ENCODE measurements around the gene YBEY. TPM values are rescaled to one million over a fixed set of nuclear protein-coding genes. Genes with fewer than 3 reads are reported as not detected.

YBEY gene
- polyA plus RNA-seq, 2 donors: 7.1 to 11.9 TPM

GRCh38 chr21:46256501-46256994 is 29.6 kb upstream of the YBEY start:
- Histone ChIP-seq H3K36me3 (ENCODE audit: control insufficient read depth in 2 of 2, insufficient read depth in 2 of 2, low read length in 1 of 2) (peaks cover 24 to 50% of the 10 kb centered on the region in 2 donors), H3K9me3 (ENCODE audit: control insufficient read depth in 2 of 2, insufficient read depth in 1 of 2, low read depth in 1 of 2, low read length in 1 of 2) (no peaks in the 10 kb centered on the region), H3K4me3 (ENCODE audit: low read depth in 1 of 2, low read length in 2 of 2) (no peak overlapping the region), H3K27ac (ENCODE audit: low read depth in 2 of 2, low read length in 1 of 2) (no peak overlapping the region), H3K27me3 (ENCODE audit: control insufficient read depth in 1 of 2, insufficient read depth in 2 of 2, low read length in 2 of 2) (no peaks in the 10 kb centered on the region), H3K4me1 (ENCODE audit: control insufficient read depth in 2 of 2, insufficient read depth in 2 of 2, low read length in 1 of 2) (no peaks in the 10 kb centered on the region)
- WGBS, 2 donors: 93 to 95% methylated on average over 18 of the region's 18 CpGs

GRCh38 chr21:46264046-46264689 is 22.0 kb upstream of the YBEY start:
- H3K4me3 ChIP-seq (ENCODE audit: low read depth in 1 of 2, low read length in 2 of 2): no peak overlapping the region
- H3K27ac ChIP-seq (ENCODE audit: low read depth in 2 of 2, low read length in 1 of 2): no peak overlapping the region
- no peaks in the 10 kb centered on the region for H3K4me1 ChIP-seq (ENCODE audit: control insufficient read depth in 2 of 2, insufficient read depth in 2 of 2, low read length in 1 of 2)
- WGBS, 2 donors: 92 to 94% methylated on average over 22 of the region's 22 CpGs
- peaks cover 16 to 48% of the 10 kb centered on the region in 2 donors for H3K36me3 ChIP-seq (ENCODE audit: control insufficient read depth in 2 of 2, insufficient read depth in 2 of 2, low read length in 1 of 2)
- H3K9me3 ChIP-seq (ENCODE audit: control insufficient read depth in 2 of 2, insufficient read depth in 1 of 2, low read depth in 1 of 2, low read length in 1 of 2): no peaks in the 10 kb centered on the region
- no peaks in the 10 kb centered on the region for H3K27me3 ChIP-seq (ENCODE audit: control insufficient read depth in 1 of 2, insufficient read depth in 2 of 2, low read length in 2 of 2)

GRCh38 chr21:46264690-46265144 is 21.4 kb upstream of the YBEY start:
- H3K9me3 ChIP-seq (ENCODE audit: control insufficient read depth in 2 of 2, insufficient read depth in 1 of 2, low read depth in 1 of 2, low read length in 1 of 2): no peaks in the 10 kb centered on the region
- no peak overlapping the region for H3K27ac ChIP-seq (ENCODE audit: low read depth in 2 of 2, low read length in 1 of 2)
- H3K27me3 ChIP-seq (ENCODE audit: control insufficient read depth in 1 of 2, insufficient read depth in 2 of 2, low read length in 2 of 2): no peaks in the 10 kb centered on the region
- 86 to 89% methylated on average over 13 of the region's 13 CpGs for WGBS, 2 donors
- no peak overlapping the region for H3K4me3 ChIP-seq (ENCODE audit: low read depth in 1 of 2, low read length in 2 of 2)
- peaks cover 19 to 51% of the 10 kb centered on the region in 2 donors for H3K36me3 ChIP-seq (ENCODE audit: control insufficient read depth in 2 of 2, insufficient read depth in 2 of 2, low read length in 1 of 2)
- no peaks in the 10 kb centered on the region for H3K4me1 ChIP-seq (ENCODE audit: control insufficient read depth in 2 of 2, insufficient read depth in 2 of 2, low read length in 1 of 2)

GRCh38 chr21:46265736-46266525 is 20.2 kb upstream of the YBEY start:
- Histone ChIP-seq H3K4me3 (ENCODE audit: low read depth in 1 of 2, low read length in 2 of 2) (no peak overlapping the region), H3K4me1 (ENCODE audit: control insufficient read depth in 2 of 2, insufficient read depth in 2 of 2, low read length in 1 of 2) (no peaks in the 10 kb centered on the region), H3K27ac (ENCODE audit: low read depth in 2 of 2, low read length in 1 of 2) (no peak overlapping the region), H3K36me3 (ENCODE audit: control insufficient read depth in 2 of 2, insufficient read depth in 2 of 2, low read length in 1 of 2) (peaks cover 24 to 48% of the 10 kb centered on the region in 2 donors), H3K9me3 (ENCODE audit: control insufficient read depth in 2 of 2, insufficient read depth in 1 of 2, low read depth in 1 of 2, low read length in 1 of 2) (no peaks in the 10 kb centered on the region), H3K27me3 (ENCODE audit: control insufficient read depth in 1 of 2, insufficient read depth in 2 of 2, low read length in 2 of 2) (no peaks in the 10 kb centered on the region)
- 85 to 88% methylated on average over 26 of the region's 26 CpGs for WGBS, 2 donors

- no peaks in the 10 kb centered on the region for H3K4me1 ChIP-seq (ENCODE audit: control insufficient read depth in 2 of 2, insufficient read depth in 2 of 2, low read length in 1 of 2)
- peaks cover 20 to 46% of the 10 kb centered on the region in 2 donors for H3K36me3 ChIP-seq (ENCODE audit: control insufficient read depth in 2 of 2, insufficient read depth in 2 of 2, low read length in 1 of 2)
- WGBS, 2 donors: 92 to 93% methylated on average over 19 of the region's 19 CpGs
- no peak overlapping the region for H3K4me3 ChIP-seq (ENCODE audit: low read depth in 1 of 2, low read length in 2 of 2)
- H3K27me3 ChIP-seq (ENCODE audit: control insufficient read depth in 1 of 2, insufficient read depth in 2 of 2, low read length in 2 of 2): no peaks in the 10 kb centered on the region
- H3K27ac ChIP-seq (ENCODE audit: low read depth in 2 of 2, low read length in 1 of 2): no peak overlapping the region
- H3K9me3 ChIP-seq (ENCODE audit: control insufficient read depth in 2 of 2, insufficient read depth in 1 of 2, low read depth in 1 of 2, low read length in 1 of 2): no peaks in the 10 kb centered on the region
Measured at GRCh38 chr21:46266946-46267345, 19.2 kb upstream of the YBEY start.

- no peaks in the 10 kb centered on the region for H3K9me3 ChIP-seq (ENCODE audit: control insufficient read depth in 2 of 2, insufficient read depth in 1 of 2, low read depth in 1 of 2, low read length in 1 of 2)
- 91 to 94% methylated on average over 13 of the region's 13 CpGs for WGBS, 2 donors
- H3K27ac ChIP-seq (ENCODE audit: low read depth in 2 of 2, low read length in 1 of 2): no peak overlapping the region
- peaks cover 22 to 60% of the 10 kb centered on the region in 2 donors for H3K36me3 ChIP-seq (ENCODE audit: control insufficient read depth in 2 of 2, insufficient read depth in 2 of 2, low read length in 1 of 2)
- no peak overlapping the region for H3K4me3 ChIP-seq (ENCODE audit: low read depth in 1 of 2, low read length in 2 of 2)
- no peaks in the 10 kb centered on the region for H3K27me3 ChIP-seq (ENCODE audit: control insufficient read depth in 1 of 2, insufficient read depth in 2 of 2, low read length in 2 of 2)
- H3K4me1 ChIP-seq (ENCODE audit: control insufficient read depth in 2 of 2, insufficient read depth in 2 of 2, low read length in 1 of 2): no peaks in the 10 kb centered on the region
Measured at GRCh38 chr21:46268371-46268770, 17.8 kb upstream of the YBEY start.

GRCh38 chr21:46269466-46269865 is 16.7 kb upstream of the YBEY start:
- 96 to 98% methylated on average over 10 of the region's 10 CpGs for WGBS, 2 donors
- Histone ChIP-seq H3K27me3 (ENCODE audit: control insufficient read depth in 1 of 2, insufficient read depth in 2 of 2, low read length in 2 of 2) (no peaks in the 10 kb centered on the region), H3K9me3 (ENCODE audit: control insufficient read depth in 2 of 2, insufficient read depth in 1 of 2, low read depth in 1 of 2, low read length in 1 of 2) (no peaks in the 10 kb centered on the region), H3K27ac (ENCODE audit: low read depth in 2 of 2, low read length in 1 of 2) (no peak overlapping the region), H3K36me3 (ENCODE audit: control insufficient read depth in 2 of 2, insufficient read depth in 2 of 2, low read length in 1 of 2) (peaks cover 28 to 58% of the 10 kb centered on the region in 2 donors), H3K4me3 (ENCODE audit: low read depth in 1 of 2, low read length in 2 of 2) (no peak overlapping the region), H3K4me1 (ENCODE audit: control insufficient read depth in 2 of 2, insufficient read depth in 2 of 2, low read length in 1 of 2) (no peaks in the 10 kb centered on the region)

GRCh38 chr21:46273341-46273740 is 12.8 kb upstream of the YBEY start:
- no peaks in the 10 kb centered on the region for H3K27me3 ChIP-seq (ENCODE audit: control insufficient read depth in 1 of 2, insufficient read depth in 2 of 2, low read length in 2 of 2)
- peaks cover 29 to 43% of the 10 kb centered on the region in 2 donors for H3K36me3 ChIP-seq (ENCODE audit: control insufficient read depth in 2 of 2, insufficient read depth in 2 of 2, low read length in 1 of 2)
- H3K4me3 ChIP-seq (ENCODE audit: low read depth in 1 of 2, low read length in 2 of 2): no peak overlapping the region
- no peak overlapping the region for H3K27ac ChIP-seq (ENCODE audit: low read depth in 2 of 2, low read length in 1 of 2)
- WGBS, 2 donors: 96 to 99% methylated on average over 14 of the region's 14 CpGs
- peaks cover 0 to 2% of the 10 kb centered on the region in 2 donors for H3K4me1 ChIP-seq (ENCODE audit: control insufficient read depth in 2 of 2, insufficient read depth in 2 of 2, low read length in 1 of 2)
- H3K9me3 ChIP-seq (ENCODE audit: control insufficient read depth in 2 of 2, insufficient read depth in 1 of 2, low read depth in 1 of 2, low read length in 1 of 2): no peaks in the 10 kb centered on the region

- 93 to 94% methylated on average over 11 of the region's 11 CpGs for WGBS, 2 donors
- Histone ChIP-seq H3K4me1 (ENCODE audit: control insufficient read depth in 2 of 2, insufficient read depth in 2 of 2, low read length in 1 of 2) (peaks cover 0 to 2% of the 10 kb centered on the region in 2 donors), H3K4me3 (ENCODE audit: low read depth in 1 of 2, low read length in 2 of 2) (no peak overlapping the region), H3K36me3 (ENCODE audit: control insufficient read depth in 2 of 2, insufficient read depth in 2 of 2, low read length in 1 of 2) (peaks cover 31 to 47% of the 10 kb centered on the region in 2 donors), H3K9me3 (ENCODE audit: control insufficient read depth in 2 of 2, insufficient read depth in 1 of 2, low read depth in 1 of 2, low read length in 1 of 2) (no peaks in the 10 kb centered on the region), H3K27ac (ENCODE audit: low read depth in 2 of 2, low read length in 1 of 2) (no peak overlapping the region), H3K27me3 (ENCODE audit: control insufficient read depth in 1 of 2, insufficient read depth in 2 of 2, low read length in 2 of 2) (no peaks in the 10 kb centered on the region)
Measured at GRCh38 chr21:46274797-46275390, 11.2 kb upstream of the YBEY start.

Data from esophagus (tissue), 2 donors.